WI38 (cell line): ENCODE data around the gene CLSTN3.
A peak's percentile ranks its signal among the peaks of the same experiment; 100 is the strongest.

ENCODE experiments used
- H3K4me3 ChIP-seq: 2 replicates; pipeline ENCODE4 v1.5.1; 2011; ENCODE audit warnings: low read depth, mild to moderate bottlenecking, control low read depth, low read length
- CTCF ChIP-seq: IDR thresholded peaks from 2 replicates; pipeline ENCODE4 v1.5.1; 2012; ENCODE audit warnings: low read depth, mild to moderate bottlenecking, control low read depth, low read length

CLSTN3 gene

GRCh38 chr12:7158781-7159609 lies 28.8 kb downstream of the CLSTN3 start:
- TF ChIP-seq CTCF, result no peak
- no peak overlapping the region for H3K4me3 ChIP-seq

GRCh38 chr12:7160183-7160582 lies 30.0 kb downstream of the CLSTN3 start:
- TF ChIP-seq CTCF, result no peak
- no peak overlapping the region for H3K4me3 ChIP-seq

- H3K4me3 ChIP-seq, result no peak overlapping the region
- TF ChIP-seq CTCF, result no peak
Observed at GRCh38 chr12:7161327-7161726, 31.2 kb downstream of the CLSTN3 start.

- no peak for TF ChIP-seq CTCF
- H3K4me3 ChIP-seq, result no peak overlapping the region
Observed at GRCh38 chr12:7161811-7162210, 31.6 kb downstream of the CLSTN3 start.

GRCh38 chr12:7162691-7163114 lies 32.5 kb downstream of the CLSTN3 start:
- peak; percentile 24; the same call in 1 of the 2 replicates for TF ChIP-seq CTCF
- no peak overlapping the region for H3K4me3 ChIP-seq

GRCh38 chr12:7169951-7170350 lies 39.8 kb downstream of the CLSTN3 start:
- TF ChIP-seq CTCF, result no peak

GRCh38 chr12:7171854-7172253 lies 41.7 kb downstream of the CLSTN3 start:
- no peak overlapping the region for H3K4me3 ChIP-seq
- no peak for TF ChIP-seq CTCF

More at GRCh38 chr12:7169951-7170350, 39.8 kb downstream of the CLSTN3 start:
- no peak overlapping the region for H3K4me3 ChIP-seq
